IMR-90 (cell line): ENCODE results near the gene COLEC11. TPM values are rescaled to one million over a fixed set of nuclear protein-coding genes. Genes with fewer than 3 reads are reported as not detected.

Source experiments
- ATAC-seq: fragments of 200-7000 bp; cut with Tn5 transposase; 2 replicates; pipeline ENCODE4 v1.9.1; 2020; ENCODE audit warnings: low read depth, mild to moderate bottlenecking, moderate library complexity
- BruUV-seq: library from RNA; stranded (reverse); fragments of 400-500 nt; replicated peaks from 2 replicates; lab custom pipeline; 2021; lab: Mats Ljungman, UMichigan
- CTCF ChIA-PET: fragments of 300-600 bp; formaldehyde crosslinking; extraction: SDS; loops from one replicate; lab custom pipeline; 2021; ENCODE audit warnings: antibody characterized with exemption; lab: Yijun Ruan, JAX
- POLR2A ChIA-PET: fragments of 300-600 bp; sonication (Branson Sonifier 250); formaldehyde crosslinking; loops from one replicate; lab custom pipeline; 2022; ENCODE audit warnings: antibody characterized with exemption; ENCODE audit not compliant: unreplicated experiment; lab: Charles Lee
- DNase-seq: peaks from one replicate; pipeline ENCODE4 v3.0.0; 2013
- H2AFZ ChIP-seq: replicated peaks from 2 replicates; pipeline ENCODE3; 2013; ENCODE audit warnings: low read length, mild to moderate bottlenecking; ENCODE audit not compliant: poor library complexity
- H2AK5ac ChIP-seq: 2 replicates; pipeline ENCODE4 v1.6.1; 2013; ENCODE audit warnings: low read depth, low read length, inconsistent platforms
- H2AK9ac ChIP-seq: replicated peaks from 2 replicates; pipeline ENCODE3; 2013; ENCODE audit warnings: mild to moderate bottlenecking, low read depth, low read length, moderate library complexity; ENCODE audit not compliant: poor library complexity
- H2BK120ac ChIP-seq: 2 replicates; pipeline ENCODE4 v1.6.1; 2013; ENCODE audit warnings: low read depth, low read length, inconsistent platforms
- H2BK15ac ChIP-seq: 3 replicates; pipeline ENCODE4 v1.6.1; 2013; ENCODE audit warnings: low read depth, low read length, inconsistent platforms
- H2BK20ac ChIP-seq: 2 replicates; pipeline ENCODE4 v1.6.1; 2013; ENCODE audit warnings: low read depth, mild to moderate bottlenecking, inconsistent platforms, low read length, moderate library complexity
- H2BK5ac ChIP-seq: 2 replicates; pipeline ENCODE4 v1.6.1; 2013; ENCODE audit warnings: mild to moderate bottlenecking, low read depth, low read length, inconsistent platforms; ENCODE audit not compliant: poor library complexity, severe bottlenecking
- H3K14ac ChIP-seq: replicated peaks from 2 replicates; pipeline ENCODE4 v1.6.1; 2013; ENCODE audit warnings: low read depth, low read length, inconsistent platforms
- H3K18ac ChIP-seq: 2 replicates; pipeline ENCODE4 v1.6.1; 2013; ENCODE audit warnings: low read depth, low read length, control low read depth
- H3K23ac ChIP-seq: 2 replicates; pipeline ENCODE4 v1.6.1; 2013; ENCODE audit warnings: low read depth, low read length, inconsistent platforms
- H3K27ac ChIP-seq: 2 replicates; pipeline ENCODE4 v1.5.1; 2013; ENCODE audit warnings: mild to moderate bottlenecking, control low read depth, low read length; ENCODE audit not compliant: insufficient read depth
- H3K27me3 ChIP-seq: 2 replicates; pipeline ENCODE4 v1.6.1; 2013; ENCODE audit warnings: low read length; ENCODE audit not compliant: control insufficient read depth, insufficient read depth
- H3K36me3 ChIP-seq: 2 replicates; pipeline ENCODE4 v1.6.1; 2013; ENCODE audit warnings: low read length, mixed read lengths; ENCODE audit not compliant: control insufficient read depth, insufficient read depth
- H3K4ac ChIP-seq: 2 replicates; pipeline ENCODE4 v1.6.1; 2013; ENCODE audit warnings: low read depth, low read length, inconsistent platforms
- H3K4me1 ChIP-seq: 2 replicates; pipeline ENCODE4 v1.6.1; 2013; ENCODE audit warnings: low read length, mixed read lengths; ENCODE audit not compliant: control insufficient read depth, insufficient read depth
- H3K4me2 ChIP-seq: 2 replicates; pipeline ENCODE4 v1.6.1; 2013; ENCODE audit warnings: low read depth, mild to moderate bottlenecking, control low read depth, low read length, moderate library complexity
- H3K4me3 ChIP-seq: 2 replicates; pipeline ENCODE4 v1.5.1; 2013; ENCODE audit warnings: low read depth, mild to moderate bottlenecking, control low read depth, low read length, moderate library complexity; ENCODE audit not compliant: insufficient read depth
- H3K56ac ChIP-seq: 2 replicates; pipeline ENCODE4 v1.6.1; 2013; ENCODE audit warnings: low read length, inconsistent platforms; ENCODE audit not compliant: insufficient read depth; ENCODE audit errors: extremely low read depth
- H3K79me1 ChIP-seq, 2 experiments: 2 replicates each; pipeline ENCODE4 v1.6.1; 2013; ENCODE audit warnings: low read length in 2 of 2, inconsistent platforms in 1 of 2, low read depth in 1 of 2
- H3K9ac ChIP-seq: 2 replicates; pipeline ENCODE4 v1.6.1; 2013; ENCODE audit warnings: low read depth, low read length, control low read depth
- H3K9me1 ChIP-seq: 2 replicates; pipeline ENCODE4 v1.6.1; 2013; ENCODE audit warnings: low read length, inconsistent platforms; ENCODE audit not compliant: insufficient read depth
- H3K9me3 ChIP-seq: 2 replicates; pipeline ENCODE4 v1.6.1; 2013; ENCODE audit warnings: low read length; ENCODE audit not compliant: control insufficient read depth, insufficient read depth
- H4K20me1 ChIP-seq: 2 replicates; pipeline ENCODE4 v1.6.1; 2013; ENCODE audit warnings: low read length, inconsistent platforms; ENCODE audit not compliant: insufficient read depth
- H4K5ac ChIP-seq: 2 replicates; pipeline ENCODE4 v1.6.1; 2013; ENCODE audit warnings: mild to moderate bottlenecking, low read depth, low read length, control low read depth
- H4K8ac ChIP-seq, 2 experiments: 2 replicates each; pipeline ENCODE4 v1.6.1; 2013; ENCODE audit warnings: low read depth in 2 of 2, low read length in 2 of 2, control low read depth in 1 of 2, inconsistent platforms in 1 of 2
- H4K91ac ChIP-seq: 2 replicates; pipeline ENCODE4 v1.6.1; 2013; ENCODE audit warnings: low read depth, low read length, inconsistent platforms; ENCODE audit not compliant: insufficient read depth
- CTCF ChIP-seq: conservative IDR thresholded peaks from 2 replicates; pipeline ENCODE4 v1.5.1; 2012; ENCODE audit warnings: mild to moderate bottlenecking, low read depth, low read length, improper control_type of control experiment
- ELK1 ChIP-seq: fragments of 150-350 bp; IDR thresholded peaks from 2 replicates; pipeline ENCODE4 v1.6.1; 2016; ENCODE audit warnings: low read depth, mild to moderate bottlenecking, low read length, moderate library complexity, borderline replicate concordance
- MAFK ChIP-seq: IDR thresholded peaks from 2 replicates; pipeline ENCODE4 v1.6.1; 2012; ENCODE audit warnings: low read depth, low read length, improper control_type of control experiment
- RAD21 ChIP-seq: IDR thresholded peaks from 2 replicates; pipeline ENCODE4 v1.6.1; 2012; ENCODE audit warnings: low read length, improper control_type of control experiment
- WGBS, 2 experiments: methylation state at CpG; one replicate each; pipeline versions ENCODE4 v1.1.5 to v1.1.7; 2013; ENCODE audit warnings: missing lambda C conversion rate in 2 of 2; ENCODE audit not compliant: insufficient read length in 1 of 2; ENCODE audit errors: extremely low coverage in 2 of 2; 5-methylcytosine and 5-hydroxymethylcytosine counted together
- dilution Hi-C: fragments of 300-500 bp; cut with HindIII; formaldehyde crosslinking; loops from one replicate; pipeline ENCODE4 v1.14.3; 2018; ENCODE audit warnings: low sequenced_read_pairs; ENCODE audit not compliant: unreplicated experiment
- in situ Hi-C: fragments of 300-500 bp; cut with MboI; formaldehyde crosslinking; loops from 3 replicates; pipeline ENCODE4 v1.14.3; 2019; ENCODE audit warnings: low sequenced_read_pairs, inconsistent platforms, mixed read lengths
- intact Hi-C: fragments of 100-400 bp; cut with micrococcal nuclease; formaldehyde crosslinking; loops from 2 replicates; pipeline ENCODE4 v1.10.0; 2022
- polyA plus RNA-seq, 3 experiments: library from polyadenylated mRNA; depleted of rRNA; stranded (reverse); fragments of >200 nt; gene quantifications; 2 replicates each; pipeline ENCODE4 v1.2.3, GENCODE V29; 2012; ENCODE audit warnings: low replicate concordance in 1 of 3
- total RNA-seq: library from RNA; depleted of rRNA; stranded (reverse); fragments of >200 nt; gene quantifications from 2 replicates; pipeline ENCODE4 v1.2.3, GENCODE V29; 2012

The COLEC11 gene
- total and polyA plus RNA-seq, 2 of the 4 experiments (the other 2 are of a cell fraction), result under 0.01 to 0.24 TPM

- Histone ChIP-seq H2AFZ (peak overlapping the region; percentile 92), H3K56ac (peak overlapping the region; percentile 92), H3K4ac (peak overlapping the region; percentile 92), H3K27ac (peak overlapping the region; percentile 82), H2AK9ac (peak overlapping the region; percentile 51), H2AK5ac (peak overlapping the region; percentile 77), H4K20me1 (peaks cover 16% of the 10 kb centered on the region), H3K79me1 (peaks cover 26 to 55% of the 10 kb centered on the region in 2 experiments), H3K4me1 (peaks cover 21% of the 10 kb centered on the region), H3K9ac (peak overlapping the region; percentile 79), H2BK5ac (peak overlapping the region; percentile 90), H3K18ac (peak overlapping the region; percentile 84), H3K9me3 (no peaks in the 10 kb centered on the region), H4K8ac (peak overlapping the region; percentile 85 to 99), H3K36me3 (peaks cover 23% of the 10 kb centered on the region), H2BK20ac (peak overlapping the region; percentile 82), H4K5ac (peak overlapping the region; percentile 85), H4K91ac (peak overlapping the region; percentile 92), H3K9me1 (peaks cover 12% of the 10 kb centered on the region), H3K27me3 (no peaks in the 10 kb centered on the region), H2BK15ac (peak overlapping the region; percentile 97; the same call in 2 of the 3 replicates), H2BK120ac (peak overlapping the region; percentile 91), H3K14ac (peak overlapping the region; percentile 72), H3K4me2 (peak overlapping the region; percentile 64), H3K23ac (peak overlapping the region; percentile 91), H3K4me3 (no peak overlapping the region)
- in situ Hi-C loops, result no loop called here
- POLR2A ChIA-PET, result interaction anchor here (1.0 kb wide), 1 partner anchor 9 kb away, joined by 3 read pairs; no protein-coding TSS in a partner anchor
- no CpG with 5 or more reads among the region's 4 CpGs for WGBS, 2 experiments
- CTCF ChIA-PET, result interaction anchor here (0.8 kb wide), 1 partner anchor 44 kb away, joined by 3 read pairs; no protein-coding TSS in a partner anchor
- no peak for TF ChIP-seq MAFK
- no peak for TF ChIP-seq ELK1
- no peak for TF ChIP-seq RAD21
- TF ChIP-seq CTCF, result no peak
- dilution Hi-C loops, result no loop called here
- DNase-seq (no peak), ATAC-seq (peak; percentile 8)
- intact Hi-C loops, result loop anchor here (2.0 kb wide), 1 partner anchor 66 kb away; no protein-coding TSS in a partner anchor
- BruUV-seq, result no TSS peak
These were observed 10.2 kb upstream of the COLEC11 start for GRCh38 chr2:3584608-3585260.
